Keratinocyte (primary cell): ENCODE results near the gene PTPRT. TPM values are rescaled to one million over a fixed set of nuclear protein-coding genes. Genes with fewer than 3 reads are reported as not detected.

Experiments used
- DNase-seq: peaks from one replicate; pipeline ENCODE4 v3.0.0-alpha.2; 2011; ENCODE audit warnings: low read depth, missing footprints, low spot score
- FAIRE-seq: peaks from 2 replicates; lab custom pipeline; 2011; peaks lifted over from hg19 to GRCh38; lab: Jason Lieb, UNC
- H2AFZ ChIP-seq: 2 replicates; pipeline ENCODE4 v1.6.0; 2012; ENCODE audit warnings: low read length, control low read depth, inconsistent platforms; ENCODE audit not compliant: control insufficient read depth
- H3K27ac ChIP-seq: 2 replicates; pipeline ENCODE4 v1.5.1; 2011; ENCODE audit warnings: low read length; ENCODE audit not compliant: control insufficient read depth, insufficient read depth
- H3K27me3 ChIP-seq: 3 replicates; pipeline ENCODE4 v1.6.0; 2011; ENCODE audit warnings: low read length; ENCODE audit not compliant: control insufficient read depth, insufficient read depth; ENCODE audit errors: extremely low read depth
- H3K36me3 ChIP-seq, 2 experiments: 2 replicates in 1 of 2; 3 replicates in 1 of 2; pipeline ENCODE4 v1.5.1; 2011; ENCODE audit warnings: low read length in 2 of 2, mild to moderate bottlenecking in 1 of 2; ENCODE audit not compliant: control insufficient read depth in 2 of 2, insufficient read depth in 2 of 2; ENCODE audit errors: extremely low read depth in 1 of 2
- H3K4me1 ChIP-seq: 3 replicates; pipeline ENCODE4 v1.5.1; 2011; ENCODE audit warnings: low read length; ENCODE audit not compliant: control insufficient read depth, insufficient read depth; ENCODE audit errors: extremely low read depth
- H3K4me2 ChIP-seq: 3 replicates; pipeline ENCODE4 v1.6.0; 2011; ENCODE audit warnings: low read depth, low read length; ENCODE audit not compliant: control insufficient read depth, insufficient read depth; ENCODE audit errors: extremely low read depth
- H3K4me3 ChIP-seq, 3 experiments: fragments of 200-600 bp in 1 of 3; sonication (generic) in 1 of 3; 2 replicates in 2 of 3; 3 replicates in 1 of 3; pipeline ENCODE4 v1.5.1; 2011 to 2016; ENCODE audit warnings: low read length in 3 of 3, mild to moderate bottlenecking in 3 of 3, control low read depth in 2 of 3, inconsistent platforms in 1 of 3, low read depth in 1 of 3, mixed read lengths in 1 of 3, mixed run types in 1 of 3, moderate library complexity in 1 of 3; ENCODE audit not compliant: control insufficient read depth in 2 of 3, insufficient read depth in 2 of 3; ENCODE audit errors: extremely low read depth in 1 of 3
- H3K79me2 ChIP-seq: 2 replicates; pipeline ENCODE4 v1.6.0; 2012; ENCODE audit warnings: low read length; ENCODE audit not compliant: control insufficient read depth, insufficient read depth
- H3K9ac ChIP-seq: 3 replicates; pipeline ENCODE4 v1.6.0; 2011; ENCODE audit warnings: low read length; ENCODE audit not compliant: control insufficient read depth, insufficient read depth; ENCODE audit errors: extremely low read depth
- H3K9me1 ChIP-seq: 3 replicates; pipeline ENCODE4 v1.6.0; 2011; ENCODE audit warnings: low read length; ENCODE audit not compliant: control insufficient read depth, insufficient read depth; ENCODE audit errors: extremely low read depth
- H3K9me3 ChIP-seq: 2 replicates; pipeline ENCODE4 v1.5.1; 2012; ENCODE audit warnings: low read depth, low read length; ENCODE audit not compliant: control insufficient read depth
- H4K20me1 ChIP-seq: 3 replicates; pipeline ENCODE4 v1.6.0; 2011; ENCODE audit warnings: low read length; ENCODE audit not compliant: control insufficient read depth, insufficient read depth; ENCODE audit errors: extremely low read depth
- CTCF ChIP-seq, 3 experiments: IDR thresholded peaks in 1 of 3; conservative IDR thresholded peaks in 1 of 3; optimal IDR thresholded peaks in 1 of 3; 2 replicates in 2 of 3; 3 replicates in 1 of 3; pipeline versions ENCODE3 to v1.5.1; 2011; ENCODE audit warnings: low read length in 3 of 3, mild to moderate bottlenecking in 3 of 3, moderate library complexity in 2 of 3, control low read depth in 1 of 3, inconsistent platforms in 1 of 3; ENCODE audit not compliant: insufficient read depth in 2 of 3; ENCODE audit errors: extremely low read depth in 1 of 3
- EZH2 ChIP-seq: IDR thresholded peaks from one replicate; pipeline ENCODE4 v1.6.1; 2012; ENCODE audit warnings: inconsistent platforms, mild to moderate bottlenecking, low read length, moderate library complexity
- dilution Hi-C: fragments of 300-500 bp; cut with MboI; formaldehyde crosslinking; loops from one replicate; pipeline ENCODE4 v1.7.0; 2020; ENCODE audit warnings: low sequenced_read_pairs; ENCODE audit not compliant: extremely low pct_ligation_motif_present
- polyA plus RNA-seq, 5 experiments: library from polyadenylated mRNA; depleted of rRNA in 3 of 5; stranded (reverse) in 3 of 5; stranded (forward) in 1 of 5; unstranded in 1 of 5; fragments of >200 nt; gene quantifications; 1 replicate in 1 of 5; 2 replicates in 3 of 5; 3 replicates in 1 of 5; pipeline versions ENCODE4 v1.2.1 to v1.2.3, GENCODE V29; 2011 to 2012; ENCODE audit warnings: missing spikeins in 2 of 5, low read depth in 1 of 5, low replicate concordance in 1 of 5

PTPRT gene
- polyA plus RNA-seq, 1 donor (not counting 4 experiments of a cell fraction or from before 2014, with no cell fraction given) = not detected

DNA sequence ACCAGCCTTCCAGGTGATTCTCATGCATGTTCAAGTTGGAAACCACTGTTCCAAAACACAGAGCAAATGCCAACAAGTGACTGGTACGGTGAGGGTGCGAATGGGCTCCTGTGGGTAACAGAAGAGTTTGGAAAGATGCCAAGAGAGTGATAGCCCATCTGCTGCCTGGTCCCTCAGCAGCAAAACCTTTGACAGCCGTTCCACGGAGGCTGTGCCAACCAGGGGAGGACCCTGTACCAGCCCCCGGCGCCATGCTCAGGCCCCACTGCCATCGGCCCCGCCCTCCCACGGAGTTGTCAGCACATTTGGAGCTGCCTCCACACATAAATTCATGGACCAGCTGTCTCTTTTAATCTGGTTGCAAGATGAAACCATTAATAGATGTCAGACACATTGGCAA lies 4.4 kb upstream of the PTPRT start:
- H3K9me1 ChIP-seq = no peaks in the 10 kb centered on the region
- no peak overlapping the region for H3K9ac ChIP-seq
- no peak overlapping the region for H3K4me2 ChIP-seq
- DNase-seq = no peak
- no peak overlapping the region for H3K4me3 ChIP-seq
- dilution Hi-C loops = no loop called here
- no peak overlapping the region for H2AFZ ChIP-seq
- no peak for FAIRE-seq
- H3K4me1 ChIP-seq = no peaks in the 10 kb centered on the region
- H3K79me2 ChIP-seq = no peaks in the 10 kb centered on the region
- H3K36me3 ChIP-seq = no peaks in the 10 kb centered on the region
- TF ChIP-seq CTCF (optimal IDR thresholded peaks at IDR 0.05 in 1 of 3, IDR thresholded peaks at IDR 0.05 in 1 of 3, conservative IDR thresholded peaks at IDR 0.05 in 1 of 3; ENCODE audit: extremely low read depth in 1 of 3, insufficient read depth in 2 of 3, low read length in 3 of 3) (no peak), EZH2 (no peak)
- peaks cover 20% of the 10 kb centered on the region for H3K27me3 ChIP-seq
- no peaks in the 10 kb centered on the region for H3K9me3 ChIP-seq
- no peaks in the 10 kb centered on the region for H4K20me1 ChIP-seq
- no peak overlapping the region for H3K27ac ChIP-seq

- TF ChIP-seq CTCF (optimal IDR thresholded peaks at IDR 0.05 in 1 of 3, IDR thresholded peaks at IDR 0.05 in 1 of 3, conservative IDR thresholded peaks at IDR 0.05 in 1 of 3; ENCODE audit: extremely low read depth in 1 of 3, insufficient read depth in 2 of 3, low read length in 3 of 3) = no peak
- TF ChIP-seq EZH2 = no peak
- no peak for FAIRE-seq
- H3K27me3 ChIP-seq = peaks cover 27% of the 10 kb centered on the region
Observed at GRCh38 chr20:43193443-43193842, 3.7 kb upstream of the PTPRT start.

More at GRCh38 chr20:43193443-43193842, 3.7 kb upstream of the PTPRT start:
- no peaks in the 10 kb centered on the region for H3K36me3 ChIP-seq
- H3K27ac ChIP-seq = no peak overlapping the region
- H3K79me2 ChIP-seq = no peaks in the 10 kb centered on the region
- no peaks in the 10 kb centered on the region for H4K20me1 ChIP-seq
- H2AFZ ChIP-seq = no peak overlapping the region
- no peak overlapping the region for H3K4me2 ChIP-seq
- no peak for DNase-seq
- no peaks in the 10 kb centered on the region for H3K9me3 ChIP-seq
- dilution Hi-C loops = no loop called here
- H3K9me1 ChIP-seq = no peaks in the 10 kb centered on the region
- H3K4me3 ChIP-seq = no peak overlapping the region
- no peak overlapping the region for H3K9ac ChIP-seq
- H3K4me1 ChIP-seq = no peaks in the 10 kb centered on the region
